SK-MEL-5 (cell line): ENCODE results near the gene DEAF1. TPM values are rescaled to one million over a fixed set of nuclear protein-coding genes. Genes with fewer than 3 reads are reported as not detected.

ENCODE experiments used
- DNase-seq: peaks from one replicate; pipeline ENCODE4 v3.0.0-alpha.2; 2016; ENCODE audit warnings: low read depth, low spot score
- in situ Hi-C: cut with HindIII; loops from 2 replicates; pipeline ENCODE4 v1.10.0; 2016; ENCODE audit warnings: low sequenced_read_pairs, high pct_unique_total_duplicates, low pct_unique_long_range_greater_than_20kb
- total RNA-seq: library from RNA; depleted of rRNA; stranded (reverse); fragments of >200 nt; shearing (Covaris generic); gene quantifications from 2 replicates; pipeline ENCODE4 v1.2.3, GENCODE V29; 2014

The DEAF1 gene
- total RNA-seq, 1 experiment from 2014 or later, result 33.8 TPM

DNA sequence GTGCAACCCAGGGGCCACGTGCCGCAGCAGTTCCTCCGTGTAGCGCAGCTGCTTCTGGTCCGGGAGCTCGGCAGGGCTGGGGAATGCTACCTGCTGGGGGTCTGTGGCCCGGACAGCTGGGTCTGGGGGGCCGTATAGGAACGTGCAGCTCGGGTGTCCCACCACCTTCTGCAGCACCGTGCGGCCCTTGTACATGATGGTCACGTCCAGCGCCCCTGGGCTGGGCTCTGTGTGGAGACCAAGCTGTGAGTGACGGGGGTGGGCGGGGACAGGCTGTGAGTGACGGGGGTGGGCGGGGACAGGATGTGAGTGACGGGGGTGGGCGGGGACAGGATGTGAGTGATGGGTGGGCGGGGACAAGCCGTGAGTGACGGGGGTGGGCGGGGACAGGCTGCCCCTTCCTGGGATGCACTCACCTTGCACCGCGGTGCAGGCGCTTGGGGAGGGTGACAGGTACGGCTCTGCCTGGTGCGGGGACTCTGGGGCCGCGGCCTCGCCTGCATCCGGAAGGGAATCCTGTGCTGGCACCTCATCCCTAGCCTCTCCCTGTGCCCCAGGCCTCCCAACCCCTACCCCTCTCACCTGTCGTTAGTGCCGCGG, 81.6 kb downstream of the DEAF1 start:
- DNase-seq, result peak; percentile 67
- in situ Hi-C loops, result no loop called here

GRCh38 chr11:612961-613300, 82.1 kb downstream of the DEAF1 start:
- DNase-seq, result no peak
- in situ Hi-C loops, result no loop called here

DNA sequence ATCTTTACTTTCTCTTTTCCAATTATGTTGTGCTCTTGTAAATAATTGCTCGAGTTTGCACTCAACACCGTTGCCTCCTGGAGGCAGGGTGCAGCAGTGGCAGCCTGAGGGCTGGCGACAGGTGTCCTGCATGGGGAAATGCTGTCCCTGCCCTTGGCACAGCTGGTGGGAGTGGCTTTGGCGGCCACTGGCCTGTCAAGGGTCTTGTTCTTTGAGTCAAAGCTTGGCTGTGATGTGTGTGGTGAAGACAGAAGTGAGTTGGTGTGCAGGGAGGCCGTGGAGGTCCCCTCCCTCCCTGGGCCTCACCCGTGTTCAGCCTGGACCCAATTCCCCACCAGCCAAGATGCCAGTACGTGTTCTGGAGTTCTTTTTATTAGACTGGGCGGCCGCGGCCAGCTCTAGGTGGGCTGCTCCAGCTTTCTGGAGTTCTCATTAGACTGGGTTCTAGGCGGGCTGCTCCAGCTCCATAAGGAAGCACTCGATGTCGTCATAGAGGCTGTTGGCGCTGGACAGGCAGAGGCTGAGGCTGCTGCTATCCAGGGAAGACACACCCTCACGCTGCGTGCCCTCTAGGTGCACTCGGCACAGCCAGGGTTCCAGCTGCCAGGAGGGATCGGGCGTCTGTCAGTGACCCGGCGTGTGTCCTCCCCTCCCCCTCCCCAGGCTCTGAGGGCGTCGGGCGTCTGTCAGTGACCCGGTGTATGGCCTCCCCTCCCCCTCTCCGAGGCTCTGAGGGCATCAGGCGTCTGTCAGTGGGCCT, 82.6 kb downstream of the DEAF1 start:
- DNase-seq, result no peak
- in situ Hi-C loops, result no loop called here

- no peak for DNase-seq
- in situ Hi-C loops, result no loop called here
Measured at GRCh38 chr11:611001-611996, 83.7 kb downstream of the DEAF1 start.

DNA sequence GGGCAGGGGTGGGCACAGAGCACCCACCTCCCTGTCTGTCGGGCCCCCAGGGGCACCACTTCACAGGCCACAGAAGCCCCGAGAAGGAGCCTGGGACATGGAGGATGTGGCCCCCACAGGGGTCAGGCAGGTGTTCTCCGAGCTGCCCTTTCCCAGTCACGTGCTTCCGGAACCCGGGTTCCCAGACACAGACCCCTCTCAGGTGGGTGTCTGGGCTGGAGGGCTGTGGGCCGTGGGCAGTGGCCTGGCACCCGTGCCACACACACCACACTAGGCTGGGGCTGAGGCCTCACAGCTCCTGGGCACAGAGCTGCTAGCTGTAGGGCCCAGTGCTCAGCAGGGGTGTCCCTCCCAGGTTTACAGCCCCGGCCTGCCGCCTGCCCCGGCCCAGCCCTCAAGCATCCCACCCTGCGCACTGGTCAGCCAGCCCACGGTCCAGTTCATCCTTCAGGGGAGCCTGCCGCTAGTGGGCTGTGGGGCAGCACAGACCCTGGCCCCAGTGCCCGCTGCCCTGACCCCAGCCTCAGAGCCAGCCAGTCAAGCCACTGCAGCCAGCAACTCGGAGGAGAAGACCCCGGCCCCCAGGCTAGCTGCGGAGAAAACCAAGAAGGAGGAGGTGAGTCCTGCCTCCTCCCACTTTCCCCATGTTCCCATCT, 84.7 kb downstream of the DEAF1 start:
- in situ Hi-C loops, result no loop called here
- no peak for DNase-seq

GRCh38 chr11:609341-609811, 85.6 kb downstream of the DEAF1 start:
- in situ Hi-C loops, result no loop called here
- no peak for DNase-seq

GRCh38 chr11:608791-609251, 86.2 kb downstream of the DEAF1 start:
- in situ Hi-C loops, result no loop called here
- no peak for DNase-seq

DNA sequence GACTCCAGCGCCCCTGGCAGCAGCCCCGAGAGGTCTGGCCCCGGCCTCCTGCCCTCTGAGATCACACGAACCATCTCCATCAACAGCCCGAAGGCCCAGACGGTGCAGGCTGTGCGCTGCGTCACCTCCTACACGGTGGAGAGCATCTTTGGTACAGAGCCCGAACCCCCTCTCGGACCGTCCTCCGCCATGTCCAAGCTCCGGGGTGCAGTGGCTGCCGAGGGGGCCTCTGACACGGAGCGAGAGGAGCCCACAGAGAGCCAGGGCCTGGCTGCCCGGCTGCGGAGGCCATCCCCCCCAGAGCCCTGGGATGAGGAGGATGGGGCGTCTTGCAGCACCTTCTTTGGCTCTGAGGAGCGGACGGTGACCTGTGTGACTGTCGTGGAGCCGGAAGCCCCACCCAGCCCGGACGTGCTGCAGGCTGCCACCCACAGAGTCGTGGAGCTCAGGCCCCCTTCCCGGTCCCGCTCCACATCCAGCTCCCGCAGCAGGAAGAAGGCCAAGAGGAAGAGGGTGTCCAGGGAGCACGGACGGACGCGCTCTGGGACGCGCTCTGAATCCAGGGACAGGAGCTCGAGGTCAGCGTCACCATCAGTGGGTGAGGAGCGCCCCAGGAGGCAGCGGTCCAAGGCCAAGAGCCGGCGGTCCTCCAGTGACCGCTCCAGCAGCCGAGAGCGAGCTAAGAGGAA, 86.9 kb downstream of the DEAF1 start:
- in situ Hi-C loops, result no loop called here
- DNase-seq, result no peak

- DNase-seq, result no peak
Measured at GRCh38 chr11:607020-607780, 87.8 kb downstream of the DEAF1 start.

DNA sequence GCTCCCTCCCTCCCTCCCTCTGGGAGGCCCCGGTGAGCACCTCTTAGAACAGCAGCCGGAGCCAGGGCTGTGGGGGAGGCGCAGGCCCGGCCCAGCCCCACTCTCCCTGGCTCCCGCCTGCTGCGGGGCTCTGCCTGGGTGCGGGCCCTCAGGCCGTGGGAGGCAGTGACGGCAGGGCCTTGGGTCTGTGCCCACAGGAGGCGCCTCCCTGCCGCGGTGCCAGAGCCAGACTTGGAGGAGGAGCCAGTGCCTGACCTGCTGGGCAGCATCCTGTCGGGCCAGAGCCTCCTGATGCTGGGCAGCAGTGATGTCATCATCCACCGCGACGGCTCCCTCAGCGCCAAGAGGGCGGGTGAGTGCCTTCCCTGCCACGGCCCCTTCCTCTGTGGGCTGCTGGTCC, 88.8 kb downstream of the DEAF1 start:
- in situ Hi-C loops, result no loop called here

More at GRCh38 chr11:607020-607780, 87.8 kb downstream of the DEAF1 start:
- in situ Hi-C loops, result no loop called here

DNA sequence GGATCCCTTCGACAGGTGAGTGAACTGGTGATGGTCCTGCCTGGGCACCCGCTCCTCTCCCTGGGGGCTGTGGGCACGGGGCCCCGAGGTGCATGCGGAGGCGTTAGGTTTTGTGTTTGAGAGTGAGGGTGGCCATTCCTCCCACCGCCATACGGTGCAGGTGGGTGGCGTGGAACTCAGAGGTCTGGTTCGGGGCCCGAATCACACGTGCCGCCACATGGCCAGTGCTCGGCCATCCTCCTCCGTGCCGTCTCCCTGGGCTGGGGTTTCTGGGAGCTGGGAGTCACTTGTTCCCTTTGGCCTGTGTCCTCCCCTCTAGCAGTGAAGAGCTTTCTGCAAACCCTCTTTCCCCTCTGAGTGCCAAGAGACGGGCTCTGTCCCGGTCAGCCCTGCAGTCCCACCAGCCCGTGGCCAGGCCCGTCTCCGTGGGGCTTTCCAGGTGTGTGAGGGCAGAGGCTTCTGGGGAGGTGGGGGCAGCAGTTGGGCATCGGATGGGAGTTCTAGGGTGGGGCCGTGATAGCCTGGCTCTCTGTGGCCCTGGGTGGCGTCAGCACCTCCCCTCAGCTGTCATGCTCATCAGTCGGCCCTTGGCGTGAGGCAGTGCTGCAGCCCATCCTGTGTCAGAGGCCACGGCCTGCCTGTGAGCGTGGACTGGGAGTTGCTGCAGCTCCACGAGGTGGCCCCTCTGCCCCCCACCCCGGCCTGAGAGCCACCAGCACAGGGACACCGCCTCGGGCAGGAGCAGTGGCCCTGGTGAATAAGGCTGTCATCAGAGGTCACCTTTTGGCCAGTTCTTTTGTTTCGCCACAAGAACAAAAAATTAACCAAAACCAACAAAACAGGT, 89.5 kb downstream of the DEAF1 start:
- no peak for DNase-seq
- in situ Hi-C loops, result no loop called here

More for the DNA sequence above, 88.8 kb downstream of the DEAF1 start:
- DNase-seq, result no peak

DNA sequence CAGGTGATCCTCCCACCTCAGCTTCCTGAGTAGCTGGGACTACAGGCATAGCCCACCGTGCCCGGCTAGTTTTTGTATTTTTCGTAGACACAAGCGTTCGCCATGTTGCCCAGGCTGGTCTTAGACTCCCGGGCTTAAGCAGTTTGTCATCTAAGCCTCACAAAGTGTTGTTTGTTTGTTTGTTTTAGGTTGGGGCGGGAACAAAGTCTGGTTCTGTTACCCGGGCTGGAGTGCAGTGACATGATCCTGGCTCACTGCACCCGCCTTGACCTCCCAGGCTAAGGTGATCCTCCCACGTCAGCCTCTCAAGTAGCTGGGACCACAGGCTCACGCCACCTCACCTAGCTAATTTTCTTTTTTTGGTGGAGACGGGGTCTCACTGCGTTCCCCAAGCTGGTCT, 91.9 kb downstream of the DEAF1 start:
- in situ Hi-C loops, result no loop called here
- DNase-seq, result no peak

GRCh38 chr11:601573-602245, 93.3 kb downstream of the DEAF1 start:
- DNase-seq, result no peak
- in situ Hi-C loops, result no loop called here

GRCh38 chr11:598005-598680, 96.9 kb downstream of the DEAF1 start:
- in situ Hi-C loops, result no loop called here
- no peak for DNase-seq
